Measurements from ENCODE around the gene LRCH1. TPM values are rescaled to one million over a fixed set of nuclear protein-coding genes. Genes with fewer than 3 reads are reported as not detected.

The LRCH1 gene
- polyA plus RNA-seq, 1 donor (not counting 4 experiments of a cell fraction or from before 2014, with no cell fraction given): 16.2 TPM

DNA sequence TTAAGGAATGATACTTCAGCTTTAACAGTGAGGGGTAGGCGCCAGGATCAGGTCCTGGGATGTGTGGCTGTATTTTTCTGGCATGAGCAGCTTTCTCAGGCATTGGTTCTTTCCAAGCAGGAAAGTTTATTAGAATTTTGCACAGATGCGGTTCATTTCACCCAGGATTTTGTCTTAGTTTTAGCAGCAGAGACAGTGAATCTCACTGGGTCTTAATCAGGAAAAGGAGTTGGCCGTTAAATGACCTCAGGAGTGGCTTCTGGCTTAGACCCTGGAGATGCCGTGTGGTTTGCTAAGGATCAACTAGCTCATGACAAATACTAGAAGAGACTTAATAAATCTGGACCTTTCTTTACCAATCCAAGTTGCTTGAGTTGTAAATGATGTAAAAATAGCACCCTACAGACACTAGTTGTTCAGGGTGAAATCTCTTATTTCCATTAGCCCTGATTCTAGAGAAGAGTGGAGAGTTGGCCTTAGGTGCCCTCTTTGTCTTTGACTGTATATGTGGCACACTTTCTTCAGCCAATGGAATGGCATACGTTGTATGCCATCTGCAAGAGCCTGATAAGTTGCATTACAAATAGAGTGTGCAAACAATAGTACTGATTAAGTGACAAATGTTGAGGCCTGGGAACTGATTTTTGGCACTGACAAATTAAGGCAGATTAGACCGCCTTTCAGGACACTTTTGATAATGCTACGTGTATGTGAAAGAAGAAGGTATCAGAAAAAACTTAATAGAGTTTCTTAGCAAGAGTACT lies 34.0 kb downstream of the LRCH1 start:
- dilution Hi-C loops (cut with MboI; ENCODE audit: extremely low pct_ligation_motif_present, low sequenced_read_pairs): no loop called here
- Histone ChIP-seq H3K4me3 (ENCODE audit: control insufficient read depth in 2 of 3, extremely low read depth in 1 of 3, insufficient read depth in 2 of 3, low read depth in 1 of 3, low read length in 3 of 3) (no peak overlapping the region), H3K4me1 (ENCODE audit: control insufficient read depth, extremely low read depth, insufficient read depth, low read length) (peaks cover 2% of the 10 kb centered on the region), H2AFZ (ENCODE audit: control insufficient read depth, low read length) (no peak overlapping the region), H3K9me1 (ENCODE audit: control insufficient read depth, extremely low read depth, insufficient read depth, low read length) (no peaks in the 10 kb centered on the region), H3K36me3 (ENCODE audit: control insufficient read depth in 2 of 2, extremely low read depth in 1 of 2, insufficient read depth in 2 of 2, low read length in 2 of 2) (no peaks in the 10 kb centered on the region), H3K27ac (ENCODE audit: control insufficient read depth, insufficient read depth, low read length) (no peak overlapping the region), H3K9me3 (ENCODE audit: control insufficient read depth, low read depth, low read length) (no peaks in the 10 kb centered on the region), H3K27me3 (ENCODE audit: control insufficient read depth, extremely low read depth, insufficient read depth, low read length) (no peaks in the 10 kb centered on the region), H3K9ac (ENCODE audit: control insufficient read depth, extremely low read depth, insufficient read depth, low read length) (no peak overlapping the region), H4K20me1 (ENCODE audit: control insufficient read depth, extremely low read depth, insufficient read depth, low read length) (peaks cover 4% of the 10 kb centered on the region), H3K4me2 (ENCODE audit: control insufficient read depth, extremely low read depth, insufficient read depth, low read depth, low read length) (no peak overlapping the region), H3K79me2 (ENCODE audit: control insufficient read depth, insufficient read depth, low read length) (peaks cover 95% of the 10 kb centered on the region)
- TF ChIP-seq EZH2 (IDR thresholded peaks at IDR 0.05; ENCODE audit: low read length) (no peak), CTCF (optimal IDR thresholded peaks at IDR 0.05 in 1 of 3, IDR thresholded peaks at IDR 0.05 in 1 of 3, conservative IDR thresholded peaks at IDR 0.05 in 1 of 3; ENCODE audit: extremely low read depth in 1 of 3, insufficient read depth in 2 of 3, low read length in 3 of 3) (no peak)
- FAIRE-seq (no peak), DNase-seq (ENCODE audit: low read depth, low spot score) (no peak)

DNA sequence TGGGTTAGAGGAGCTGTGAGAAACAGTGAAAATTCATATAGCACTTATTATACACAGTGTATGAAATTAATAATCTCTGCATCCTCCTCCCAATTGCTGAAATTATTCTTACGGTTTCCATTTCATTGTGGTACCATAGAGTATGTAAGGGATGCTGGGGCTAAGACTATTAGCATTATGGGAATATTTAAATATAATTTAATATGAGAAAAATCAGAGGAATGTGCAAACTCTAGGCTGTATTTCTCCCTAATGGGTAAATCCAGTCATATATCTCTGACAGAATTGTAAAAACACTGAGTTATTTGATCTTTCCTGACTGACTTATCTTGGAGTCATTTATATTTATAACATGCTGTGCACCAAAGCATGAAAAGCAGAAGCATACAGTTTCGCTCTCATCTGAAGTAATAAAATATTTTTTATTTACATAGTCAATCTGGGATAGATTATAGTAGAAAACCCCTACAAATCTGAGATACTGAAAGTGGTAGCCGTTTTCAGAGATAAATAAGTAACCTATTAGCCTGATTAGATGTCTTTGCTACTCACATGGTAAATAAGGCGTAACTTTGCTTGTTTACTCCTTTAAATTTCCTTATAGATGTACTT lies 34.9 kb downstream of the LRCH1 start:
- Histone ChIP-seq H3K9me3 (ENCODE audit: control insufficient read depth, low read depth, low read length) (no peaks in the 10 kb centered on the region), H3K4me2 (ENCODE audit: control insufficient read depth, extremely low read depth, insufficient read depth, low read depth, low read length) (no peak overlapping the region), H3K79me2 (ENCODE audit: control insufficient read depth, insufficient read depth, low read length) (peaks cover 97% of the 10 kb centered on the region), H4K20me1 (ENCODE audit: control insufficient read depth, extremely low read depth, insufficient read depth, low read length) (peaks cover 4% of the 10 kb centered on the region), H3K9me1 (ENCODE audit: control insufficient read depth, extremely low read depth, insufficient read depth, low read length) (peaks cover 2% of the 10 kb centered on the region), H2AFZ (ENCODE audit: control insufficient read depth, low read length) (no peak overlapping the region), H3K4me3 (ENCODE audit: control insufficient read depth in 2 of 3, extremely low read depth in 1 of 3, insufficient read depth in 2 of 3, low read depth in 1 of 3, low read length in 3 of 3) (no peak overlapping the region), H3K27me3 (ENCODE audit: control insufficient read depth, extremely low read depth, insufficient read depth, low read length) (no peaks in the 10 kb centered on the region), H3K36me3 (ENCODE audit: control insufficient read depth in 2 of 2, extremely low read depth in 1 of 2, insufficient read depth in 2 of 2, low read length in 2 of 2) (no peaks in the 10 kb centered on the region), H3K27ac (ENCODE audit: control insufficient read depth, insufficient read depth, low read length) (no peak overlapping the region), H3K9ac (ENCODE audit: control insufficient read depth, extremely low read depth, insufficient read depth, low read length) (no peak overlapping the region), H3K4me1 (ENCODE audit: control insufficient read depth, extremely low read depth, insufficient read depth, low read length) (peaks cover 10% of the 10 kb centered on the region)
- no peak for FAIRE-seq
- DNase-seq (ENCODE audit: low read depth, low spot score): no peak
- TF ChIP-seq EZH2 (IDR thresholded peaks at IDR 0.05; ENCODE audit: low read length) (no peak), CTCF (optimal IDR thresholded peaks at IDR 0.05 in 1 of 3, IDR thresholded peaks at IDR 0.05 in 1 of 3, conservative IDR thresholded peaks at IDR 0.05 in 1 of 3; ENCODE audit: extremely low read depth in 1 of 3, insufficient read depth in 2 of 3, low read length in 3 of 3) (no peak)
- dilution Hi-C loops (cut with MboI; ENCODE audit: extremely low pct_ligation_motif_present, low sequenced_read_pairs): no loop called here
